ENCODE data around the gene ZNF407.

- TF ChIP-seq CTCF (IDR thresholded peaks at IDR 0.05): no peak
- no peak for TF ChIP-seq POLR2A (IDR thresholded peaks at IDR 0.05)
Measured at GRCh38 chr18:75048776-75049454, 451.2 kb downstream of the ZNF407 start.

All from adrenal gland (tissue), 5 donors.